Fibroblast of villous mesenchyme (primary cell): Measurements from ENCODE around the gene ZNF469. TPM values are rescaled to one million over a fixed set of nuclear protein-coding genes. Genes with fewer than 3 reads are reported as not detected.

ENCODE experiments used
- DNase-seq: peaks from one replicate; pipeline ENCODE4 v3.0.0-alpha.2; 2010; ENCODE audit warnings: low read depth
- H3K4me3 ChIP-seq: 2 replicates; pipeline ENCODE4 v1.5.1; 2011; ENCODE audit warnings: low read depth, mild to moderate bottlenecking, low read length
- CTCF ChIP-seq: IDR thresholded peaks from 2 replicates; pipeline ENCODE4 v1.5.1; 2012; ENCODE audit warnings: low read depth, mild to moderate bottlenecking, low read length; ENCODE audit not compliant: insufficient read depth
- total RNA-seq: library from RNA; depleted of rRNA; stranded (reverse); fragments of >200 nt; gene quantifications from 2 replicates; pipeline ENCODE4 v1.2.3, GENCODE V29; 2012

Gene ZNF469
- total RNA-seq, 1 donor, result 6.0 TPM

GRCh38 chr16:88423448-88423850 is 40.7 kb downstream of the ZNF469 start:
- DNase-seq, result no peak
- TF ChIP-seq CTCF, result no peak

DNA sequence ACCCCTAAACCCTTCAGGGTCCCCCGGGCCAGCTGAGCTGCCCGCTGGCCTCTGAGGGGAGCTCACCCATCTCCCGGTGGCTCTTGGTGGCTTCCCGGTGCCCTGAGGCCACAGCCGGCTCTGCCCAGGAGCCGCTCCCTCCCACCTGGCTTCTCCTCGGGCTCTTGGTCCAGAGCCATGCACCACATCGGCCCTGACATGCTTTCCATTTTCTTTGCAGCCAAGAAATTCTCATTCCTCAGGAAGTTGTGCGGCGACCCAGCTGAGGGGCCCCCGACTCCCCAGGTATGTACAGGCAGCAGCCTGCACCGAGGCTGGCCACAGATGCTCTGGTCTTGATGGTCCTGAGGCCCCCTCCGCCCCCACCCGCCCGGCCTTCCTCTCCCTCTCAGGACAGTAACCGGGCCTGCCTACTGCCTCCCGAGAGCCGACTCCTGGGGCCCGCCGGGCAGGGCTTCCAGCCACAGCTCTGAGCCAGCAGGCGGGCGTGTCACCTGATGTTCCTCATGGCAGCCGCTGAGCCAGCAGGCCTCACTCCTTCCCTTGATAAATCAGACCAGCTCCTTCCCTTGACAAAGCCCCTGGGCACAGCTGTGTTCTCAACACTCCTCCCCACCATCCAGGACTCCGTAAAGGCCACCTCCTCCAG is 42.0 kb downstream of the ZNF469 start:
- H3K4me3 ChIP-seq, result no peak overlapping the region
- no peak for DNase-seq
- no peak for TF ChIP-seq CTCF

More at GRCh38 chr16:88423448-88423850, 40.7 kb downstream of the ZNF469 start:
- H3K4me3 ChIP-seq, result no peak overlapping the region

DNA sequence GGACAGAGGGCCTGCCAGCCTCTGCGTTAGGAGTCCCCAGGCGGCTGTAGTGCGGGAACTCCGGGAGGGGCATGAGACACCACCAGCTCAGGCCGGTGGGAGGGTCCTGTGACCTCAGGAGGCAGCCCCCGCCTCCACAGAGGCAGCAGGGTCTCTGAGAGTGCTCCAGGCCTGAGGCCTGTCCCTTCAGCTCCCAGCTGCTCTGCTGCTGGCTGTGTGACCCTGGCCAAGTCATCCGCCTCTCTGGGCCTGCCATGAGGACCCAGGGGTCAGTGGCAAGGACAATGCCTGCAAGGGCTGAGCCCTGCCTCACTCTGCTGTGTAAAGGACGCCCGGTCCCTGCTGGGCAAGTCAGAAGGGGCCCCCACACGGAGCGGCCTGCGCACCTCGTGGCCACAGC is 43.3 kb downstream of the ZNF469 start:
- TF ChIP-seq CTCF, result no peak
- no peak for DNase-seq
- no peak overlapping the region for H3K4me3 ChIP-seq

GRCh38 chr16:88427376-88427775 is 44.6 kb downstream of the ZNF469 start:
- no peak overlapping the region for H3K4me3 ChIP-seq
- no peak for TF ChIP-seq CTCF
- no peak for DNase-seq

- no peak overlapping the region for H3K4me3 ChIP-seq
- no peak for DNase-seq
- TF ChIP-seq CTCF, result no peak
These were observed 45.4 kb downstream of the ZNF469 start for GRCh38 chr16:88428156-88428555.

GRCh38 chr16:88428616-88429386 is 46.0 kb downstream of the ZNF469 start:
- no peak overlapping the region for H3K4me3 ChIP-seq
- TF ChIP-seq CTCF, result peak; percentile 8

More at GRCh38 chr16:88428616-88429386, 46.0 kb downstream of the ZNF469 start:
- DNase-seq, result no peak
